B cell (primary cell): Measurements from ENCODE around the gene CLSTN2. TPM values are rescaled to one million over a fixed set of nuclear protein-coding genes. Genes with fewer than 3 reads are reported as not detected.

Experiments
- ATAC-seq: fragments of 200-7000 bp; cut with Tn5 transposase; one replicate; pipeline ENCODE4 v1.10.0; 2021; ENCODE audit warnings: low read depth, mild to moderate bottlenecking, moderate number of reproducible peaks, moderate library complexity
- CTCF ChIA-PET: fragments of 350-600 bp; sonication (Branson Sonifier 250); formaldehyde crosslinking; loops from one replicate; lab custom pipeline; 2021; ENCODE audit warnings: antibody characterized with exemption, inconsistent platforms; lab: Charles Lee
- POLR2A ChIA-PET: fragments of 350-600 bp; sonication (Branson Sonifier 250); formaldehyde crosslinking; loops from one replicate; lab custom pipeline; 2021; ENCODE audit warnings: antibody characterized with exemption; lab: Charles Lee
- DNase-seq: peaks from one replicate; pipeline ENCODE4 v3.0.0; 2013
- H2AFZ ChIP-seq: 2 replicates; pipeline ENCODE4 v1.6.1; 2012; ENCODE audit warnings: mild to moderate bottlenecking, low read depth, low read length; ENCODE audit not compliant: insufficient read depth, poor library complexity, severe bottlenecking
- H3K27ac ChIP-seq, 2 donors: 1 replicate in 1 of 2; 2 replicates in 1 of 2; pipeline ENCODE4 v1.5.1; 2012 to 2013; ENCODE audit warnings: low read length in 2 of 2, mild to moderate bottlenecking in 2 of 2, moderate library complexity in 1 of 2
- H3K27me3 ChIP-seq, 4 experiments: fragments of 200-600 bp in 1 of 4; sonication (generic) in 1 of 4; replicated peaks in 1 of 4; 1 replicate in 2 of 4; 2 replicates in 2 of 4; pipeline versions ENCODE4 v1.6.1 to v1.7.0; 2013 to 2016; ENCODE audit warnings: low read length in 3 of 4, mild to moderate bottlenecking in 2 of 4, mixed read lengths in 1 of 4, moderate library complexity in 1 of 4; ENCODE audit not compliant: insufficient read depth in 4 of 4, control insufficient read depth in 3 of 4; ENCODE audit errors: control extremely low read depth in 1 of 4
- H3K36me3 ChIP-seq, 2 experiments: replicated peaks in 1 of 2; 1 replicate in 1 of 2; 2 replicates in 1 of 2; pipeline versions ENCODE4 v1.6.1 to v1.7.1; 2013; ENCODE audit warnings: low read length in 1 of 2; ENCODE audit not compliant: insufficient read depth in 2 of 2, control insufficient read depth in 1 of 2; ENCODE audit errors: control extremely low read depth in 1 of 2, extremely low read depth in 1 of 2
- H3K4me1 ChIP-seq, 2 donors: fragments of 200-600 bp in 1 of 2; sonication (generic) in 1 of 2; 1 replicate in 1 of 2; 2 replicates in 1 of 2; pipeline versions ENCODE4 v1.5.1 to v1.6.1; 2013 to 2017; ENCODE audit warnings: low read length in 2 of 2; ENCODE audit not compliant: control insufficient read depth in 2 of 2, insufficient read depth in 2 of 2
- H3K4me2 ChIP-seq: replicated peaks from 2 replicates; pipeline ENCODE3; 2012; ENCODE audit warnings: mild to moderate bottlenecking, low read depth, low read length; ENCODE audit not compliant: poor library complexity, severe bottlenecking
- H3K4me3 ChIP-seq, 5 experiments: fragments of 200-600 bp in 1 of 5; sonication (generic) in 1 of 5; 1 replicate in 3 of 5; 2 replicates in 2 of 5; pipeline versions ENCODE4 v1.5.1 to v1.7.0; 2011 to 2016; ENCODE audit warnings: low read length in 4 of 5, mild to moderate bottlenecking in 4 of 5, low read depth in 2 of 5, control low read depth in 1 of 5, moderate library complexity in 1 of 5; ENCODE audit not compliant: insufficient read depth in 1 of 5; ENCODE audit errors: control extremely low read depth in 1 of 5, extremely low read depth in 1 of 5
- H3K79me2 ChIP-seq: fragments of 200-600 bp; sonication (generic); one replicate; pipeline ENCODE4 v1.6.0; 2016; ENCODE audit warnings: low read length; ENCODE audit not compliant: control insufficient read depth, insufficient read depth
- H3K9ac ChIP-seq: fragments of 200-600 bp; sonication (generic); 2 replicates; pipeline ENCODE4 v1.6.1; 2017; ENCODE audit warnings: mild to moderate bottlenecking, low read length, moderate library complexity
- H3K9me3 ChIP-seq, 3 donors: one replicate each; pipeline versions ENCODE4 v1.6.1 to v1.7.1; 2013; ENCODE audit warnings: low read length in 2 of 3; ENCODE audit not compliant: control insufficient read depth in 2 of 3, insufficient read depth in 1 of 3; ENCODE audit errors: control extremely low read depth in 1 of 3
- H4K20me1 ChIP-seq: 2 replicates; pipeline ENCODE4 v1.6.0; 2012; ENCODE audit warnings: mild to moderate bottlenecking, low read length; ENCODE audit not compliant: insufficient read depth, control insufficient read depth, poor library complexity, severe bottlenecking
- H3K27ac Mint-ChIP-seq: one replicate; pipeline ENCODE4 v1.8.0; 2021; ENCODE audit warnings: mixed read lengths
- H3K27me3 Mint-ChIP-seq: one replicate; pipeline ENCODE4 v1.8.0; 2021; ENCODE audit warnings: mixed read lengths
- H3K4me1 Mint-ChIP-seq: one replicate; pipeline ENCODE4 v1.8.0; 2021; ENCODE audit warnings: mixed read lengths
- H3K4me3 Mint-ChIP-seq: one replicate; pipeline ENCODE4 v1.8.0; 2021; ENCODE audit warnings: mixed read lengths
- H3K9me3 Mint-ChIP-seq: one replicate; pipeline ENCODE4 v1.8.0; 2022; ENCODE audit warnings: mixed read lengths; ENCODE audit not compliant: insufficient read depth
- EZH2 ChIP-seq: IDR thresholded peaks from 2 replicates; pipeline ENCODE4 v1.6.1; 2012; ENCODE audit warnings: borderline replicate concordance, low read depth, mild to moderate bottlenecking, moderate library complexity, low read length; ENCODE audit not compliant: insufficient read depth, poor library complexity, severe bottlenecking
- WGBS: methylation state at CpG from one replicate; pipeline ENCODE4 v1.1.5; 2013; ENCODE audit warnings: missing lambda C conversion rate; ENCODE audit not compliant: insufficient coverage; 5-methylcytosine and 5-hydroxymethylcytosine counted together
- intact Hi-C: fragments of 100-400 bp; cut with micrococcal nuclease; formaldehyde crosslinking; loops from one replicate; pipeline ENCODE4 v1.10.0; 2022
- polyA plus RNA-seq: library from polyadenylated mRNA; depleted of rRNA; stranded (reverse); fragments of >200 nt; gene quantifications from 2 replicates; pipeline ENCODE4 v1.2.3, GENCODE V29; 2012
- total RNA-seq, 2 donors: library from RNA; stranded (reverse); fragments of 120-200 nt in 1 of 2; gene quantifications; 1 replicate in 1 of 2; 2 replicates in 1 of 2; pipeline versions ENCODE4 v1.2.3 to v1.2.4, GENCODE V29; 2013 to 2022
- TF ChIP-seq, protein P1 (sequence below): fragments of 200-600 bp; IDR thresholded peaks from one replicate; pipeline ENCODE4 v1.8.0; 2022; ENCODE audit warnings: antibody characterized with exemption, mild to moderate bottlenecking

Gene CLSTN2
- total and polyA plus RNA-seq, 2 donors (not counting 1 experiment from before 2014, with no cell fraction given) = not detected

- H3K4me1 Mint-ChIP-seq = no peaks in the 10 kb centered on the region
- DNase-seq = no peak
- CTCF ChIA-PET = no interaction called here
- H2AFZ ChIP-seq = no peak overlapping the region
- WGBS = 40% methylated on average over 1 of the region's 1 CpG
- H3K27ac Mint-ChIP-seq = no peak overlapping the region
- H4K20me1 ChIP-seq = no peaks in the 10 kb centered on the region
- H3K27me3 ChIP-seq = no peaks in the 10 kb centered on the region
- ATAC-seq = no peak
- intact Hi-C loops = no loop called here
- no peak overlapping the region for H3K27ac ChIP-seq
- H3K79me2 ChIP-seq = no peaks in the 10 kb centered on the region
- POLR2A ChIA-PET = no interaction called here
- no peak for TF ChIP-seq EZH2
- TF ChIP-seq, protein P1, sequence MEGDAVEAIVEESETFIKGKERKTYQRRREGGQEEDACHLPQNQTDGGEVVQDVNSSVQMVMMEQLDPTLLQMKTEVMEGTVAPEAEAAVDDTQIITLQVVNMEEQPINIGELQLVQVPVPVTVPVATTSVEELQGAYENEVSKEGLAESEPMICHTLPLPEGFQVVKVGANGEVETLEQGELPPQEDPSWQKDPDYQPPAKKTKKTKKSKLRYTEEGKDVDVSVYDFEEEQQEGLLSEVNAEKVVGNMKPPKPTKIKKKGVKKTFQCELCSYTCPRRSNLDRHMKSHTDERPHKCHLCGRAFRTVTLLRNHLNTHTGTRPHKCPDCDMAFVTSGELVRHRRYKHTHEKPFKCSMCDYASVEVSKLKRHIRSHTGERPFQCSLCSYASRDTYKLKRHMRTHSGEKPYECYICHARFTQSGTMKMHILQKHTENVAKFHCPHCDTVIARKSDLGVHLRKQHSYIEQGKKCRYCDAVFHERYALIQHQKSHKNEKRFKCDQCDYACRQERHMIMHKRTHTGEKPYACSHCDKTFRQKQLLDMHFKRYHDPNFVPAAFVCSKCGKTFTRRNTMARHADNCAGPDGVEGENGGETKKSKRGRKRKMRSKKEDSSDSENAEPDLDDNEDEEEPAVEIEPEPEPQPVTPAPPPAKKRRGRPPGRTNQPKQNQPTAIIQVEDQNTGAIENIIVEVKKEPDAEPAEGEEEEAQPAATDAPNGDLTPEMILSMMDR = no peak
- H3K36me3 ChIP-seq = no peaks in the 10 kb centered on the region
- peaks cover 0 to 4% (median 0%) of the 10 kb centered on the region in 3 donors for H3K9me3 ChIP-seq
- peaks cover 7% of the 10 kb centered on the region for H3K27me3 Mint-ChIP-seq
- no peak overlapping the region for H3K4me3 ChIP-seq
- H3K4me2 ChIP-seq = no peak overlapping the region
- H3K9me3 Mint-ChIP-seq = no peaks in the 10 kb centered on the region
- H3K4me3 Mint-ChIP-seq = no peak overlapping the region
- no peaks in the 10 kb centered on the region for H3K4me1 ChIP-seq
- H3K9ac ChIP-seq = no peak overlapping the region
Measured at GRCh38 chr3:140499114-140499757, 564.3 kb downstream of the CLSTN2 start.

GRCh38 chr3:140500473-140500872 is 565.5 kb downstream of the CLSTN2 start:
- no peaks in the 10 kb centered on the region for H3K79me2 ChIP-seq
- no peak overlapping the region for H3K4me3 ChIP-seq
- peaks cover 0 to 4% (median 0%) of the 10 kb centered on the region in 3 donors for H3K9me3 ChIP-seq
- WGBS = no CpG with 5 or more reads among the region's 2 CpGs
- H3K36me3 ChIP-seq = no peaks in the 10 kb centered on the region
- TF ChIP-seq, protein P1 = no peak
- TF ChIP-seq EZH2 = no peak
- DNase-seq = no peak
- no peak overlapping the region for H3K27ac ChIP-seq
- no peaks in the 10 kb centered on the region for H3K4me1 ChIP-seq
- intact Hi-C loops = no loop called here
- no peaks in the 10 kb centered on the region for H3K27me3 ChIP-seq
- H2AFZ ChIP-seq = no peak overlapping the region
- no peaks in the 10 kb centered on the region for H4K20me1 ChIP-seq
- H3K4me2 ChIP-seq = no peak overlapping the region
- Mint-ChIP-seq H3K9me3 (no peaks in the 10 kb centered on the region), H3K27ac (no peak overlapping the region), H3K27me3 (peaks cover 7% of the 10 kb centered on the region), H3K4me1 (no peaks in the 10 kb centered on the region), H3K4me3 (no peak overlapping the region)
- no peak overlapping the region for H3K9ac ChIP-seq
- ChIA-PET CTCF (no interaction called here), POLR2A (no interaction called here)
- ATAC-seq = no peak
